Amygdala (tissue), 56 donors: Measurements from ENCODE around the gene CSMD2.
A peak's percentile ranks its signal among the peaks of the same experiment; 100 is the strongest.

Experiments
- DNase-seq, 56 donors: peaks; one replicate each; lab custom pipeline; 2025; lab: John Stamatoyannopoulos, UW

CSMD2 gene

GRCh38 chr1:33709783-33710718 lies 455.0 kb downstream of the CSMD2 start:
- DNase-seq = peak in 1 of 56 donors; percentile 4

- no peak for DNase-seq
Observed at GRCh38 chr1:33709174-33709782, 455.8 kb downstream of the CSMD2 start.

- DNase-seq = no peak
Observed at GRCh38 chr1:33706634-33707255, 458.3 kb downstream of the CSMD2 start.

GRCh38 chr1:33703464-33703863 lies 461.6 kb downstream of the CSMD2 start:
- DNase-seq = no peak

- no peak for DNase-seq
Observed at GRCh38 chr1:33698361-33699035, 466.5 kb downstream of the CSMD2 start.

- no peak for DNase-seq
Observed at GRCh38 chr1:33697816-33698215, 467.2 kb downstream of the CSMD2 start.

GRCh38 chr1:33696962-33697361 lies 468.1 kb downstream of the CSMD2 start:
- no peak for DNase-seq

GRCh38 chr1:33696311-33696710 lies 468.7 kb downstream of the CSMD2 start:
- DNase-seq = no peak

- DNase-seq = no peak
Observed at GRCh38 chr1:33692206-33693188, 472.5 kb downstream of the CSMD2 start.

- DNase-seq = no peak
Observed at GRCh38 chr1:33687000-33687399, 478.0 kb downstream of the CSMD2 start.

- no peak for DNase-seq
Observed at GRCh38 chr1:33686551-33686950, 478.5 kb downstream of the CSMD2 start.

- peak in 5 of 56 donors; percentile 5 to 48 (median 15) for DNase-seq
Observed at GRCh38 chr1:33685256-33685655, 479.8 kb downstream of the CSMD2 start.

GRCh38 chr1:33684396-33685179 lies 480.4 kb downstream of the CSMD2 start:
- DNase-seq = no peak

GRCh38 chr1:33683913-33684312 lies 481.1 kb downstream of the CSMD2 start:
- peak in 22 of 56 donors; percentile 1 to 57 (median 22) for DNase-seq

- DNase-seq = no peak
Observed at GRCh38 chr1:33682371-33682770, 482.7 kb downstream of the CSMD2 start.

- DNase-seq = no peak
Observed at GRCh38 chr1:33680281-33680840, 484.7 kb downstream of the CSMD2 start.

GRCh38 chr1:33670567-33670966 lies 494.5 kb downstream of the CSMD2 start:
- no peak for DNase-seq

GRCh38 chr1:33668695-33669094 lies 496.3 kb downstream of the CSMD2 start:
- DNase-seq = no peak
